CD14-positive monocyte (primary cell): ENCODE results near the gene CEBPG. TPM values are rescaled to one million over a fixed set of nuclear protein-coding genes. Genes with fewer than 3 reads are reported as not detected.

Experiments used
- DNase-seq, 3 donors: peaks; one replicate each; pipeline ENCODE4 v3.0.0-alpha.2; 2011 to 2022
- H2AFZ ChIP-seq: 2 replicates; pipeline ENCODE4 v1.6.0; 2012; ENCODE audit warnings: mild to moderate bottlenecking, low read depth, low read length, inconsistent platforms; ENCODE audit not compliant: insufficient read depth, poor library complexity, severe bottlenecking
- H3K27ac ChIP-seq, 2 donors: 1 replicate in 1 of 2; 2 replicates in 1 of 2; pipeline ENCODE4 v1.5.1; 2012 to 2013; ENCODE audit warnings: low read length in 2 of 2, control low read depth in 1 of 2, inconsistent platforms in 1 of 2, low read depth in 1 of 2, mild to moderate bottlenecking in 1 of 2
- H3K27me3 ChIP-seq, 2 donors: one replicate each; pipeline versions ENCODE4 v1.6.0 to v1.6.1; 2011 to 2013; ENCODE audit warnings: low read length in 2 of 2; ENCODE audit not compliant: control insufficient read depth in 2 of 2, insufficient read depth in 2 of 2
- H3K36me3 ChIP-seq, 2 donors: replicated peaks in 1 of 2; 1 replicate in 1 of 2; 2 replicates in 1 of 2; pipeline versions ENCODE4 v1.5.1 to v1.6.1; 2012 to 2013; ENCODE audit warnings: low read length in 2 of 2, control low read depth in 1 of 2, inconsistent platforms in 1 of 2, mild to moderate bottlenecking in 1 of 2; ENCODE audit not compliant: insufficient read depth in 2 of 2, control insufficient read depth in 1 of 2
- H3K4me1 ChIP-seq, 2 donors: 1 replicate in 1 of 2; 2 replicates in 1 of 2; pipeline versions ENCODE4 v1.5.1 to v1.6.1; 2012 to 2013; ENCODE audit warnings: low read length in 2 of 2, control low read depth in 1 of 2, inconsistent platforms in 1 of 2, mild to moderate bottlenecking in 1 of 2, moderate library complexity in 1 of 2; ENCODE audit not compliant: insufficient read depth in 2 of 2, control insufficient read depth in 1 of 2
- H3K4me2 ChIP-seq: replicated peaks from 2 replicates; pipeline ENCODE3; 2012; ENCODE audit warnings: low read length, moderate library complexity, mild to moderate bottlenecking; ENCODE audit not compliant: poor library complexity, severe bottlenecking; ENCODE audit errors: extremely low read depth
- H3K4me3 ChIP-seq, 3 experiments: fragments of 200-600 bp in 1 of 3; sonication (generic) in 1 of 3; replicated peaks in 1 of 3; 1 replicate in 2 of 3; 2 replicates in 1 of 3; pipeline ENCODE4 v1.5.1; 2011 to 2013; ENCODE audit warnings: low read length in 3 of 3, mild to moderate bottlenecking in 3 of 3, control low read depth in 2 of 3, low read depth in 2 of 3, inconsistent platforms in 1 of 3, moderate library complexity in 1 of 3
- H3K79me2 ChIP-seq: 2 replicates; pipeline ENCODE4 v1.6.0; 2012; ENCODE audit warnings: mild to moderate bottlenecking, control low read depth, inconsistent platforms, low read length, moderate library complexity; ENCODE audit not compliant: insufficient read depth
- H3K9ac ChIP-seq: 2 replicates; pipeline ENCODE4 v1.6.0; 2017; ENCODE audit warnings: low read length, mild to moderate bottlenecking; ENCODE audit not compliant: insufficient read depth, poor library complexity, severe bottlenecking
- H3K9me3 ChIP-seq, 2 donors: replicated peaks in 1 of 2; 1 replicate in 1 of 2; 2 replicates in 1 of 2; pipeline versions ENCODE4 v1.5.1 to v1.6.1; 2012 to 2013; ENCODE audit warnings: low read length in 2 of 2, control low read depth in 1 of 2; ENCODE audit not compliant: control insufficient read depth in 1 of 2, insufficient read depth in 1 of 2
- H4K20me1 ChIP-seq: 2 replicates; pipeline ENCODE4 v1.6.0; 2012; ENCODE audit warnings: mild to moderate bottlenecking, low read length, control low read depth, moderate library complexity; ENCODE audit not compliant: insufficient read depth
- H3K27ac Mint-ChIP-seq, 7 donors: one replicate each; pipeline ENCODE4 v1.8.0; 2020; ENCODE audit warnings: mild to moderate bottlenecking in 7 of 7, mixed read lengths in 7 of 7, moderate library complexity in 6 of 7, inconsistent platforms in 2 of 7
- H3K27me3 Mint-ChIP-seq, 3 donors: one replicate each; pipeline ENCODE4 v1.8.0; 2021 to 2022; ENCODE audit warnings: low read depth in 3 of 3, mild to moderate bottlenecking in 3 of 3, mixed read lengths in 3 of 3, moderate library complexity in 3 of 3, inconsistent platforms in 1 of 3
- H3K36me3 Mint-ChIP-seq, 2 donors: one replicate each; pipeline ENCODE4 v1.8.0; 2020; ENCODE audit warnings: mixed read lengths in 2 of 2, inconsistent platforms in 1 of 2, mild to moderate bottlenecking in 1 of 2
- H3K4me1 Mint-ChIP-seq: one replicate; pipeline ENCODE4 v1.8.0; 2020; ENCODE audit warnings: mild to moderate bottlenecking, mixed read lengths
- H3K4me3 Mint-ChIP-seq, 2 donors: one replicate each; pipeline ENCODE4 v1.8.0; 2020; ENCODE audit warnings: mild to moderate bottlenecking in 2 of 2, mixed read lengths in 2 of 2, moderate library complexity in 1 of 2
- H3K9me3 Mint-ChIP-seq, 7 donors: one replicate each; pipeline ENCODE4 v1.8.0; 2020 to 2022; ENCODE audit warnings: mixed read lengths in 7 of 7, mild to moderate bottlenecking in 6 of 7, moderate library complexity in 6 of 7, inconsistent platforms in 2 of 7
- WGBS: methylation state at CpG from one replicate; pipeline ENCODE4 v1.1.5; 2013; ENCODE audit warnings: missing lambda C conversion rate; ENCODE audit not compliant: insufficient coverage; 5-methylcytosine and 5-hydroxymethylcytosine counted together
- intact Hi-C, 2 donors: fragments of 100-400 bp; cut with micrococcal nuclease; formaldehyde crosslinking; loops; one replicate each; pipeline versions ENCODE4 v1.15.0 to v1.15.1; 2023
- polyA plus RNA-seq, 3 donors: library from polyadenylated mRNA; depleted of rRNA in 1 of 3; unstranded in 2 of 3; stranded (reverse) in 1 of 3; fragments of 300-500 nt in 2 of 3; fragments of >200 nt in 1 of 3; fragmentation: Illumina TruSeq in 2 of 3; gene quantifications; 1 replicate in 2 of 3; 2 replicates in 1 of 3; pipeline ENCODE4 v1.2.3, GENCODE V29; 2012 to 2021
- TF ChIP-seq, protein P1 (sequence below): fragments of 200-600 bp; IDR thresholded peaks from one replicate; pipeline ENCODE4 v1.8.0; 2022; ENCODE audit warnings: antibody characterized with exemption, mild to moderate bottlenecking

Gene CEBPG
- polyA plus RNA-seq, 3 donors: 16.8 to 18.3 (median 17.8) TPM

GRCh38 chr19:33408538-33409434 lies 35.3 kb downstream of the CEBPG start:
- Mint-ChIP-seq H3K9me3 (no peaks in the 10 kb centered on the region), H3K27me3 (peaks cover 0 to 4% (median 0%) of the 10 kb centered on the region in 3 donors), H3K36me3 (peaks cover 8 to 15% of the 10 kb centered on the region in 2 donors), H3K4me3 (no peak overlapping the region), H3K27ac (no peak overlapping the region), H3K4me1 (peaks cover 35% of the 10 kb centered on the region)
- Histone ChIP-seq H3K9me3 (no peaks in the 10 kb centered on the region), H3K4me1 (peaks cover 26 to 40% of the 10 kb centered on the region in 2 donors), H3K9ac (no peak overlapping the region), H3K79me2 (no peaks in the 10 kb centered on the region), H3K27me3 (no peaks in the 10 kb centered on the region), H4K20me1 (no peaks in the 10 kb centered on the region), H3K4me2 (no peak overlapping the region), H3K27ac (no peak overlapping the region), H3K36me3 (no peaks in the 10 kb centered on the region), H2AFZ (no peak overlapping the region), H3K4me3 (no peak overlapping the region)
- DNase-seq: no peak
- TF ChIP-seq, protein P1, sequence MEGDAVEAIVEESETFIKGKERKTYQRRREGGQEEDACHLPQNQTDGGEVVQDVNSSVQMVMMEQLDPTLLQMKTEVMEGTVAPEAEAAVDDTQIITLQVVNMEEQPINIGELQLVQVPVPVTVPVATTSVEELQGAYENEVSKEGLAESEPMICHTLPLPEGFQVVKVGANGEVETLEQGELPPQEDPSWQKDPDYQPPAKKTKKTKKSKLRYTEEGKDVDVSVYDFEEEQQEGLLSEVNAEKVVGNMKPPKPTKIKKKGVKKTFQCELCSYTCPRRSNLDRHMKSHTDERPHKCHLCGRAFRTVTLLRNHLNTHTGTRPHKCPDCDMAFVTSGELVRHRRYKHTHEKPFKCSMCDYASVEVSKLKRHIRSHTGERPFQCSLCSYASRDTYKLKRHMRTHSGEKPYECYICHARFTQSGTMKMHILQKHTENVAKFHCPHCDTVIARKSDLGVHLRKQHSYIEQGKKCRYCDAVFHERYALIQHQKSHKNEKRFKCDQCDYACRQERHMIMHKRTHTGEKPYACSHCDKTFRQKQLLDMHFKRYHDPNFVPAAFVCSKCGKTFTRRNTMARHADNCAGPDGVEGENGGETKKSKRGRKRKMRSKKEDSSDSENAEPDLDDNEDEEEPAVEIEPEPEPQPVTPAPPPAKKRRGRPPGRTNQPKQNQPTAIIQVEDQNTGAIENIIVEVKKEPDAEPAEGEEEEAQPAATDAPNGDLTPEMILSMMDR: no peak
- intact Hi-C loops: loop anchor here (10.0 kb wide), 2 partner anchors 104 to 264 kb away; partner anchors contain the start of gene CEBPA (in 2 of the 2)
- WGBS: 98% methylated on average over 15 of the region's 18 CpGs

- TF ChIP-seq, protein P1: no peak
These were observed 36.6 kb downstream of the CEBPG start for GRCh38 chr19:33409906-33410685.

More at GRCh38 chr19:33409906-33410685, 36.6 kb downstream of the CEBPG start:
- Histone ChIP-seq H2AFZ (no peak overlapping the region), H3K27ac (no peak overlapping the region), H3K79me2 (no peaks in the 10 kb centered on the region), H3K4me2 (no peak overlapping the region), H3K36me3 (no peaks in the 10 kb centered on the region), H3K4me1 (peaks cover 13 to 27% of the 10 kb centered on the region in 2 donors), H3K9ac (no peak overlapping the region), H3K9me3 (no peaks in the 10 kb centered on the region), H3K4me3 (no peak overlapping the region), H4K20me1 (no peaks in the 10 kb centered on the region), H3K27me3 (no peaks in the 10 kb centered on the region)
- 96% methylated on average over 25 of the region's 27 CpGs for WGBS
- H3K27ac Mint-ChIP-seq: no peak overlapping the region
- no peaks in the 10 kb centered on the region for H3K9me3 Mint-ChIP-seq
- H3K27me3 Mint-ChIP-seq: peaks cover 0 to 4% (median 0%) of the 10 kb centered on the region in 3 donors
- H3K4me1 Mint-ChIP-seq: peaks cover 22% of the 10 kb centered on the region
- no peak for DNase-seq
- peaks cover 8 to 15% of the 10 kb centered on the region in 2 donors for H3K36me3 Mint-ChIP-seq
- no peak overlapping the region for H3K4me3 Mint-ChIP-seq
- intact Hi-C loops: loop anchor here (10.0 kb wide), 2 partner anchors 105 to 265 kb away; partner anchors contain the start of gene CEBPA (in 2 of the 2)
